Dermis microvascular lymphatic vessel endothelial cell (primary cell): ENCODE measurements around the gene DPH7. TPM values are rescaled to one million over a fixed set of nuclear protein-coding genes. Genes with fewer than 3 reads are reported as not detected.
"Not testable (repeated sequence)": the region's sequence is repeated elsewhere in the genome, so short reads cannot be mapped to it uniquely, and the experiment has no call there.

Experiments
- DNase-seq, 2 donors: peaks; one replicate each; pipeline versions ENCODE4 v3.0.0 to v3.0.0-alpha.2; 2010; ENCODE audit warnings: low read depth in 2 of 2
- total RNA-seq: library from RNA; depleted of rRNA; stranded (reverse); fragments of >200 nt; gene quantifications from 2 replicates; pipeline ENCODE4 v1.2.1, GENCODE V29; 2014

Gene DPH7
- total RNA-seq, 1 donor from 2014 or later: 15.5 TPM

DNA sequence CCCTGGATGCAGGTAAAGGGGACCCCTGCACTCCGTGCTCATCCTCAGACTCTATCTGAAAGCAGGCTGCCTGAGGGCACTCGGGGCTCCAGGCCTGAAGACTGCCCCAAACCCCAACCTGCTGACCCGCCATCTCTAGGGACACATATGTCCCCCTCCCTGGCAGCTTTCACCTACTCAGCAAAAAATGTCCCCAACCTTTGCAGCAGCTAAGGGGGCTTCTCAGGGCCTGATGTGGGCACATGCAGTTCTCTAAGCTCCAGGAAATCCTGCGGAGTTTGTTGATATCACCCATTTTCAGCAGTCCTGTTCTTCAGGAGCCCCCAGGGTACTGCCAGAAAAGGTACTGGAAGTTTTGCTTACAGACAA is 2.2 kb upstream of the DPH7 start:
- no peak for DNase-seq

DNA sequence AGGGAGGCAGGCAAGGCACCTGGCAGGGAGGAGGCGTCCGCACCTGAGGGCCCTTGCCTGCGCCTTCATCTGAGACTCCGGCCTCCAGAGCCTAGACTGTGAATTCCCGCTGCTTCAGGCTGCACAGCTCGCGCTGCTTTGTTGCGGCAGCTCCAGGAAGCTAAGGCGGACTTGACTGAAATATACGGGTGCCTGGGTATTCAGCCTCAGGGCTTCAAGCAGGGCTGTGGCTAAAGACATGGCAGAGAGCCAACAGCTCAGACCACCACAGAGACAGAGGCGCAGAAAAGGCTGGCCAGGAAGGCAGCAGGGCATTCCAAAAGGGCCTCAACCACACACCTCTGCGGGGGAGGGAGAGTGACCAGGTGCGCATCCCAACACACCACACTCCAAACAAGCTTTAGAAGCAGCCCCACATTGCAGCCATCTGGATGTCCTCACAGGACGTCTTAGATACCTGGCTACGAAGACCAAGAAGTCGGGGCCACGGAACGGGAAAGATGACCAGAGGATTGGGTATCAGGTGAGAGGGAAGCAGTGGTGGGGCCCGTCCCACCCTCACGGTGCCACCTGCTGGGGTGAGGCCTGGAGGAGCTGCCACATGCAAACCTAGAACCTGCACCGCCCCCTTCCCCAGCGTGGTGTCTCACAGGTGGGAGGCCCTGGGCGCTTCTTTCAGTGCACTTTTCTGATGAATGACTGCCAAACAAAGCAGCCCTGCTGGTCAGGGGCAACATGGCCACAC is 1.7 kb upstream of the DPH7 start:
- no peak for DNase-seq

DNA sequence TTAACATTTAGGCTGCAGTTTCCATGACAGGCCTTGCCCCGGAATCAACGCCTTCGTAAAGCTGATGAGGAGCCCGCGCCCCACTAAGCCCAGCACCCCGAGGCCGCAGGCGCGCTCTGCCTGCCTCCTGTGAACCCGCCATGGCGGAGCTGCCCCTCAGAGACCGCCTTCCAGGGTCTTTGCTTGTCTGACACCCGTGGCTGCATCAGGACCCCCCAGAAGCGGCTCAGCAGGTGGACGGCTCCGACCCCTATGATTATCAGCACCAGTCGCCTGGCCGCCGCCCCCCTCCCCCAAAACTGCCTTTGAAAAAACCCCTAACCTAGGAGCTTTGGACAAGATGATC is 507 bp upstream of the DPH7 start:
- DNase-seq: no peak

DNA sequence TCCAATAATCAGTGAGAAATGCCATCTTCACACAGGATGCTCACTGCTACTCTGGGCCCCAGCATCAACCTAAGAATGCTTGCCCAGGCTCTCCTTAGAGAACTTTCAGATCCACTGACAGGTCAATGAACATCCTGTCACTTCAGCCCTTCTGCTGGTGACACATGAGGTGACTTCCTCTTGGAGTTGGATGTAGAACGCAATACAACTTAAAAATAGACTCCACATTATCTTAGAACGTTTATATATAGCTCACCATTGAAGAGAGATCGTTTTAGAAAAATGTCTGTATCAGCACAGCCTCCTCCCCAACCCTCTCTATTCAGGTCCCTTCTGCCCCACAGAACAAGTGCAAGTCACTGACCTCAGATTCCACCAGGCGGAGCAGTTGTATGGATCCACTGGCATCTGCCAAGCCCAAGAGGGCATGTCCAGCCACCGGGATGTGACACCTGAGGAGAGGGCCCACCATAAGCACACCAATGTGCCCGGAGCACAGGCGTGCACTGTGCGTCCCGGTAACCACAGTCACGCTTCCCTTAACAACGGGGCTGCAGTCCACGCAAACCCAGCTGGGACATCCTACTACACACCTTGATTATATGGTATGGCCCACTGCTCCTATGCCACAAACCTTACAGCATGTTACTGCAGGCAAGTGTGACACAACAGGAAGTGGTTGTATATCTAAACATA is 2.9 kb downstream of the DPH7 start:
- DNase-seq: no peak

DNA sequence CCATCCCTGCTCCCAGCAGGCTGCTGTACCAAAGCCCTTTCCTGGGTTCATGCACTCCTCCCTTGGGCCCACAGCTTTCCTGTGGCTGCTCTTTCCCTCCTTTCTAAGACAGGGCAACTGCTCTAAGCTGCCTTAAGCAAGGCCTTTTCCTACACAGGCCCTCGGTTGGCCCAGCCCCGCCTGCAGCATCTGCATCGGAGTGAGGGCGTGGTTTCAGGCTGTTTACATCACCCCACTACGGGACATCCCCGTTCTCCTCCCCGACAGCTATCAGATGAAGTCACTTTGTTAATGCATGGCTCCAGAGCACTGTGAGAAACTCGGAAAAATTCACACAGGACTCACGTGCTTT is 3.4 kb downstream of the DPH7 start:
- no peak for DNase-seq

GRCh38 chr9:137574192-137574591 is 4.5 kb downstream of the DPH7 start:
- DNase-seq: no peak

- DNase-seq: no peak
These were observed 8.2 kb downstream of the DPH7 start for GRCh38 chr9:137570566-137570965.

GRCh38 chr9:137569609-137570203 is 9.0 kb downstream of the DPH7 start:
- DNase-seq: no peak

- DNase-seq: not testable (repeated sequence)
These were observed 10.3 kb downstream of the DPH7 start for GRCh38 chr9:137568445-137568844.

DNA sequence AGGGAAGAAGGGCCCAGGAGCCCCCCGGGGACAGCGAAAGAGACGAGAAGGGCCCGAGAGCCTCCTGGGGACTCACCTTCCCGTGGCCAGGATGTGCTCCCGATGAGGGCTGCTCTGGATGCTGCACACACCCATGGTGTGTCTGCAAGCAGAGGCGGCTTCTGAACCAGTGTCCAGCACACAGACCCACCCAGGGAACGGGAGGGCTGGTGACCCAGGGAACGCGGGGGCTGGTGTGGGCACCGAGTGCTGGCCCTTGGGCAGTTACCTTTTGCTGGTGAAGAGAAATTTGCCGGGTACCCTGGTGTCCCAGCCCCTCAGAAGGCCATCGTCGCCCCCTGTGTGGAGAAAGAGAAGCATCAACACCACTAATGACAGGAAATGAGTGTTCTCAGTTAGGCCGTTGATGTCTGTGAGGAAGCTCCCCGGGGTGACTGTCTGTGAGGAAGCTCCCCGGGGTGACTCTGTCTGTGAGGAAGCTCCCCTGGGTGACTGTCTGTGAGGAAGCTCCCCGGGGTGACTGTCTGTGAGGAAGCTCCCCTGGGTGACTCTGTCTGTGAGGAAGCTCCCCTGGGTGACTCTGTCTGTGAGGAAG is 13.8 kb downstream of the DPH7 start:
- DNase-seq: no peak

DNA sequence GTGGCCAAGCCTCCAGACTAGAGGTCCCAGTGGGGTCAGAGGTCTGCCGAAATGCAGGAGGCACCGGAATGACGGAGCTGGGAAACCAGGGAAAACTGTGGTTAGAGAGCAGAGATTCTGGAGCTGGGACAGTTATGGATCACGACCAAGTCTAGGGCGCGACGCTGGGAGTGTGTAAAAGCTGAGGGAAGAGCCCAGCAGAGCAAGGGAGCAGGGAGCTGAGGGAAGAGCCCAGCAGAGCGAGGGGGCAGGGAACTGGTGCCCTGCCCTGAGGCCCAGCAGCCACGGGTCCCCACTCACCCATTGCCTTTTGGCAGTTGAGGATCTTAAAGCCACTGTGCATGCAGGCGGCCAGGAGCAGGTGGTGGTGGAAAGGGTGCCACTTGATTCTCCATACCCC is 14.6 kb downstream of the DPH7 start:
- no peak for DNase-seq

GRCh38 chr9:137558127-137558526 is 20.6 kb downstream of the DPH7 start:
- no peak for DNase-seq

- DNase-seq: no peak
These were observed 22.5 kb downstream of the DPH7 start for GRCh38 chr9:137556069-137556838.

DNA sequence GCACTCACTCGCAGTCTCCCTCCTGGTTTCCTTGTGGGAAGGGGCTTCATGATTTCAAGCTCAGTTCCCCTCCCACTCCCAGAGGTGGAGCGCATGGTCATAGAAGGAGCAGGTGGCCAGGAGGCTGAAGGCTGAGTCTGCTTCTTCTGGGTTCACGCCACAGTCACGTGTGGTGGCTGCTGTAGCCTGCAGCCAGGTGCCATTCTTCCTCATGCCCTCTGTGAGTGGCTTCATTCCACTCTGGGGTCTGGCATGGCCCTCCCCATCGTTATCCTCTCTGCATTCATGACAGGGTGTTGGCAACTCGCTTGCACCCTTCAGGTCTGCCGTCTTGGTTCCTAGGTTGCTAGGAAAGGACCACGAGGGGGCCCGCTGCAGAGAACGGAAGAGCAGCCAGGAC is 23.5 kb downstream of the DPH7 start:
- DNase-seq: no peak

- DNase-seq: no peak
These were observed 24.4 kb downstream of the DPH7 start for GRCh38 chr9:137554349-137554748.

GRCh38 chr9:137553654-137554053 is 25.1 kb downstream of the DPH7 start:
- not testable (repeated sequence) for DNase-seq

DNA sequence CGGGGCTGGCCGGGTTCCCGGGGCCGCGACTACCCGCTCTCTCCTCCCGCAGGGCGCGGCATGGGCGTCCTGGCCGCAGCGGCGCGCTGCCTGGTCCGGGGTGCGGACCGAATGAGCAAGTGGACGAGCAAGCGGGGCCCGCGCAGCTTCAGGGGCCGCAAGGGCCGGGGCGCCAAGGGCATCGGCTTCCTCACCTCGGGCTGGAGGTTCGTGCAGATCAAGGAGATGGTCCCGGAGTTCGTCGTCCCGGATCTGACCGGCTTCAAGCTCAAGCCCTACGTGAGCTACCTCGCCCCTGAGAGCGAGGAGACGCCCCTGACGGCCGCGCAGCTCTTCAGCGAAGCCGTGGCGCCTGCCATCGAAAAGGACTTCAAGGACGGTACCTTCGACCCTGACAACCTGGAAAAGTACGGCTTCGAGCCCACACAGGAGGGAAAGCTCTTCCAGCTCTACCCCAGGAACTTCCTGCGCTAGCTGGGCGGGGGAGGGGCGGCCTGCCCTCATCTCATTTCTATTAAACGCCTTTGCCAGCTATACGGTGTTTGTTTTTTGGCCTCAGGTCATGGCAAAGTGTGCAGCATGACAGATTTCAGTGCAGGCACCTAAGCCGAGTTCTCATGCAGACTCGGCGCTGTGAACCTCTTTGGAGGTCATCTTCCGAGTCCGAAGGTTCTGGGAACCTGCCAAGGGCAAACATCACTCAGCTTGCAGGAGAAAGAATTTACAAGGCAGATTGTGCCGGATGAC is 26.5 kb downstream of the DPH7 start:
- DNase-seq: peak in 1 of 2 donors; percentile 31

DNA sequence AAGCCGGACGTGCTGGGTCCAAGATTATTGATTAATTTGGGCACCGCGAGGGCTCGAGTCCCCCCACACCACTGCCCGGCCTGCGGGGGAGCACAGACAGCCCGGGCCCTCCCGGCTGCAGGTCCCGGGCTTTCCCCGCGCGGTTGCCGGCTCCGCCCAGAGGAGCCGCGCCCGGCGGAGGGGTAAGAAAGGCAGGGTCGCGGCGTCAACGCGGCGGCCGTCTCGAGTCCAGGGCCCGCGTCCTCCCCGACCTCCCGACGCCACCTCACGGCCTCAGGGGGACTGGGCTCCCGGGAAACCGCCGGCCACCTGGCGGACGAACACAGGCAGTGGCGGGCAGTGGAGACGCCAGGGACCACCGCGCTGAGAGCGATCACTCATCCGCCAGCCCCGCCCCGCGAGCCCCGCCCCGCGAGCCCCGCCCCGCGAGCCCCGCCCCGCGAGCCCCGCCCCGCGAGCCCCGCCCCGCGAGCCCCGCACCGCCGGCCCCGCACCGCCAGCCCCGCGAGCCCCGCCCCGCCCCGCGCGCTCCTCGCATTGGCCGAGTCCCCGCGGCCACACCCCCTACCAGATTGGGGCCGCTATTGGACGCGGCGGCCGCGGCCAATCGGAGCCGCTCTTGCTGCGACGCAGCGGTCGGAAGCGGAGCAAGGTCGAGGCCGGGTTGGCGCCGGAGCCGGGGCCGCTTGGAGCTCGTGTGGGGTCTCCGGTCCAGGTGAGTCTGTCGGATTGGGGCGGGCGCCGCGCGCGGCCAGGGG is 27.3 kb downstream of the DPH7 start, which contains the start of gene MRPL41:
Gene MRPL41, plus strand, starts transcription at position 616 of the 758 bp plus-strand sequence. CDS start 203 bp downstream, outside the sequence.
- DNase-seq: peak; percentile 59 to 91

DNA sequence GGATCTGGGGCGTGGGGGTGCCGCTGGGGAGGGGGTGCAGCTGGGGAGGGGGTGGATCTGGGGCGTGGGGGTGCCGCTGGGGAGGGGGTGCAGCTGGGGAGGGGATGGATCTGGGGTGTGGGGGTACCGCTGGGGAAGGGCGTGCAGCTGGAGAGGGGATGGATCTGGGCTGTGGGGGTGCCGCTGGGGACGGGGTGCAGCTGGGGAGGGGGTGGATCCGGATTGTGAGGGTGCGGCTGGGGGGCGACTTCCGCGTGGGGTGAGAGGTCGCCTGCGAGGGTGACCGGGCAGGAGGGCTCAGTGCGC is 27.8 kb downstream of the DPH7 start:
- not testable (repeated sequence) for DNase-seq

- DNase-seq: peak; percentile 10 to 76
These were observed 28.5 kb downstream of the DPH7 start, which contains the start of gene PNPLA7 for GRCh38 chr9:137550231-137550621. PNPLA7 (minus strand) TSS chr9:137550402; CDS start chr9:137550197, 205 bp downstream.
